Lung (tissue), 12 donors: Measurements from ENCODE around the gene CAPN5. TPM values are rescaled to one million over a fixed set of nuclear protein-coding genes. Genes with fewer than 3 reads are reported as not detected.
A peak's percentile ranks its signal among the peaks of the same experiment; 100 is the strongest.

Experiments
- ATAC-seq: fragments of 200-7000 bp; cut with Tn5 transposase; one replicate; pipeline ENCODE4 v1.9.1; 2020; ENCODE audit warnings: moderate number of reproducible peaks; ENCODE audit not compliant: insufficient read depth, low FRiP score
- DNase-seq, 3 donors: peaks; one replicate each; pipeline ENCODE4 v3.0.0-alpha.2; 2013 to 2017
- H3K27ac ChIP-seq, 2 donors: one replicate each; pipeline ENCODE4 v1.5.1; 2013; ENCODE audit warnings: mild to moderate bottlenecking in 2 of 2, moderate library complexity in 2 of 2, control low read depth in 1 of 2, inconsistent platforms in 1 of 2, low read depth in 1 of 2, low read length in 1 of 2
- H3K27me3 ChIP-seq, 3 donors: one replicate each; pipeline ENCODE4 v1.5.1; 2013; ENCODE audit warnings: low read length in 2 of 3; ENCODE audit not compliant: control insufficient read depth in 3 of 3, insufficient read depth in 3 of 3
- H3K36me3 ChIP-seq, 4 donors: one replicate each; pipeline ENCODE4 v1.5.1; 2013; ENCODE audit warnings: low read length in 4 of 4, mild to moderate bottlenecking in 1 of 4, moderate library complexity in 1 of 4; ENCODE audit not compliant: control insufficient read depth in 4 of 4, insufficient read depth in 4 of 4
- H3K4me1 ChIP-seq, 5 donors: one replicate each; pipeline ENCODE4 v1.5.1; 2013; ENCODE audit warnings: low read length in 5 of 5, mild to moderate bottlenecking in 2 of 5, moderate library complexity in 1 of 5; ENCODE audit not compliant: control insufficient read depth in 5 of 5, insufficient read depth in 5 of 5
- H3K4me3 ChIP-seq: one replicate; pipeline ENCODE4 v1.5.1; 2013; ENCODE audit warnings: mild to moderate bottlenecking, control low read depth, moderate library complexity
- H3K9ac ChIP-seq, 2 donors: one replicate each; pipeline ENCODE4 v1.5.1; 2013; ENCODE audit warnings: low read length in 2 of 2, control low read depth in 1 of 2; ENCODE audit not compliant: insufficient read depth in 1 of 2
- H3K9me3 ChIP-seq, 4 donors: one replicate each; pipeline ENCODE4 v1.5.1; 2013; ENCODE audit warnings: low read length in 3 of 4, mild to moderate bottlenecking in 1 of 4, moderate library complexity in 1 of 4; ENCODE audit not compliant: control insufficient read depth in 4 of 4, insufficient read depth in 3 of 4
- CTCF ChIP-seq: IDR thresholded peaks from 2 replicates; pipeline ENCODE4 v1.5.1; 2012; ENCODE audit warnings: mild to moderate bottlenecking; ENCODE audit errors: control extremely low read depth, extremely low read depth
- WGBS, 2 donors: extraction: QIAGEN DNeasy Blood & Tissue Kit; methylation state at CpG; one replicate each; pipeline ENCODE4 v1.1.7; 2013; 5-methylcytosine and 5-hydroxymethylcytosine counted together
- polyA plus RNA-seq, 2 donors: library from polyadenylated mRNA; stranded (reverse); fragments of 200-250 nt; gene quantifications; one replicate each; pipeline ENCODE4 v1.2.1, GENCODE V29; 2013
- total RNA-seq, 2 donors: library from RNA; depleted of rRNA in 1 of 2; stranded (reverse); fragments of >200 nt in 1 of 2; gene quantifications; one replicate each; pipeline ENCODE4 v1.2.1, GENCODE V29; 2014 to 2021
- donor health status: control.
- donor health status: control.
- donor health status: Bipolar disorder and iron deficiency.
- donor health status: healthy.
- donor health status: DM: yes; HTN: yes; CAD: no.

CAPN5 gene
- total and polyA plus RNA-seq, 4 donors, result 3.0 to 16.1 (median 9.4) TPM

- DNase-seq, result no peak
- 83 to 95% methylated on average over 7 of the region's 7 CpGs for WGBS, 2 donors
These were observed 14.3 kb upstream of the CAPN5 start for GRCh38 chr11:77052518-77052917.

GRCh38 chr11:77053217-77054015 lies 13.4 kb upstream of the CAPN5 start:
- 90 to 93% methylated on average over 14 of the region's 14 CpGs for WGBS, 2 donors
- Histone ChIP-seq H3K27ac (no peak overlapping the region), H3K9ac (no peak overlapping the region), H3K27me3 (no peaks in the 10 kb centered on the region), H3K4me1 (no peaks in the 10 kb centered on the region), H3K9me3 (peaks cover 0 to 13% (median 3%) of the 10 kb centered on the region in 4 donors), H3K4me3 (no peak overlapping the region), H3K36me3 (no peaks in the 10 kb centered on the region)
- TF ChIP-seq CTCF, result no peak
- no peak for DNase-seq
- ATAC-seq, result no peak

More at GRCh38 chr11:77052518-77052917, 14.3 kb upstream of the CAPN5 start:
- Histone ChIP-seq H3K9ac (no peak overlapping the region), H3K36me3 (no peaks in the 10 kb centered on the region), H3K9me3 (peaks cover 0 to 13% (median 3%) of the 10 kb centered on the region in 4 donors), H3K27me3 (no peaks in the 10 kb centered on the region), H3K4me3 (no peak overlapping the region), H3K4me1 (no peaks in the 10 kb centered on the region), H3K27ac (no peak overlapping the region)
- ATAC-seq, result no peak
- no peak for TF ChIP-seq CTCF

DNA sequence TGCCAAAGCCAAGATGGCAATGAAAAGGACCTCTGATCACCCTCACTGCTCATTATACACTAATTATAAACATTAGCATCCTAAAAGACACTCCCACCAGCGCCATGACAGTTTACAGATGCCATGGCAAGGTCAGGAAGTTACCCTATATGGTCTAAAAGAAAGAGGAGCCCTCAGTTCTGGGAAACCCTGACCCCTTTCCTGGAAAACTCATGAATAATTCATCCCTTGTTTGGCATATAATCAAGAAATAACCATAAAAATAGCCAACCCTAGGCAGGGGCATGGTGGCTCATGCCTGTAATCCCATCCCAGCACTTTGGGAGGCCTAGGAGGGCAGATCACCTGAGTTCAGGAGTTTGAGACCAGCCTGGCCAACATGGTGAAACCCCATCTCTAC lies 12.7 kb upstream of the CAPN5 start:
- peak in 1 of 3 donors; percentile 6 for DNase-seq
- no peaks in the 10 kb centered on the region for H3K36me3 ChIP-seq
- no peaks in the 10 kb centered on the region for H3K27me3 ChIP-seq
- TF ChIP-seq CTCF, result no peak
- H3K4me3 ChIP-seq, result no peak overlapping the region
- H3K9ac ChIP-seq, result no peak overlapping the region
- H3K9me3 ChIP-seq, result peaks cover 0 to 13% (median 3%) of the 10 kb centered on the region in 4 donors
- H3K4me1 ChIP-seq, result no peaks in the 10 kb centered on the region
- no peak overlapping the region for H3K27ac ChIP-seq
- ATAC-seq, result no peak
- 67 to 68% methylated on average over 1 of the region's 1 CpG for WGBS, 2 donors
